ENCODE data around the gene ZNF367. TPM values are rescaled to one million over a fixed set of nuclear protein-coding genes. Genes with fewer than 3 reads are reported as not detected.

The ZNF367 gene
- total RNA-seq, result 1 to 10 TPM; 2.2 to 7.1 (median 4.6) TPM

GRCh38 chr9:96418083-96418919, at the start of gene ZNF367:
ZNF367 (minus strand) TSS chr9:96418370; CDS start chr9:96418032, 338 bp downstream.
- 2% methylated on average over 20 of the region's 100 CpGs; no CpG with 5 or more reads in 1 of the 2 donors for WGBS, 2 donors
- intact Hi-C loops (cut with DNase I), result loop anchor here (10.0 kb wide), 1 partner anchor 84 kb away; no protein-coding TSS in a partner anchor
- peak within 1 kb of the TSS; percentile 71 to 89 (median 80) for H3K4me3 ChIP-seq
- TF ChIP-seq, protein P1, sequence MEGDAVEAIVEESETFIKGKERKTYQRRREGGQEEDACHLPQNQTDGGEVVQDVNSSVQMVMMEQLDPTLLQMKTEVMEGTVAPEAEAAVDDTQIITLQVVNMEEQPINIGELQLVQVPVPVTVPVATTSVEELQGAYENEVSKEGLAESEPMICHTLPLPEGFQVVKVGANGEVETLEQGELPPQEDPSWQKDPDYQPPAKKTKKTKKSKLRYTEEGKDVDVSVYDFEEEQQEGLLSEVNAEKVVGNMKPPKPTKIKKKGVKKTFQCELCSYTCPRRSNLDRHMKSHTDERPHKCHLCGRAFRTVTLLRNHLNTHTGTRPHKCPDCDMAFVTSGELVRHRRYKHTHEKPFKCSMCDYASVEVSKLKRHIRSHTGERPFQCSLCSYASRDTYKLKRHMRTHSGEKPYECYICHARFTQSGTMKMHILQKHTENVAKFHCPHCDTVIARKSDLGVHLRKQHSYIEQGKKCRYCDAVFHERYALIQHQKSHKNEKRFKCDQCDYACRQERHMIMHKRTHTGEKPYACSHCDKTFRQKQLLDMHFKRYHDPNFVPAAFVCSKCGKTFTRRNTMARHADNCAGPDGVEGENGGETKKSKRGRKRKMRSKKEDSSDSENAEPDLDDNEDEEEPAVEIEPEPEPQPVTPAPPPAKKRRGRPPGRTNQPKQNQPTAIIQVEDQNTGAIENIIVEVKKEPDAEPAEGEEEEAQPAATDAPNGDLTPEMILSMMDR (IDR thresholded peaks at IDR 0.05), result no peak
- peak in 3 of 4 donors; percentile 22 to 71 (median 52) for TF ChIP-seq POLR2A (IDR thresholded peaks at IDR 0.05)
- peak; percentile 85 for DNase-seq
- H3K36me3 ChIP-seq, result no peaks in the 10 kb centered on the region
- H3K27me3 ChIP-seq, result no peaks in the 10 kb centered on the region
- H3K27ac ChIP-seq, result peak within 1 kb of the TSS; percentile 97 to 100 (median 99)
- H3K9me3 ChIP-seq, result no peaks in the 10 kb centered on the region
- peaks cover 13 to 50% (median 24%) of the 10 kb centered on the region in 3 donors for H3K4me1 ChIP-seq

DNA sequence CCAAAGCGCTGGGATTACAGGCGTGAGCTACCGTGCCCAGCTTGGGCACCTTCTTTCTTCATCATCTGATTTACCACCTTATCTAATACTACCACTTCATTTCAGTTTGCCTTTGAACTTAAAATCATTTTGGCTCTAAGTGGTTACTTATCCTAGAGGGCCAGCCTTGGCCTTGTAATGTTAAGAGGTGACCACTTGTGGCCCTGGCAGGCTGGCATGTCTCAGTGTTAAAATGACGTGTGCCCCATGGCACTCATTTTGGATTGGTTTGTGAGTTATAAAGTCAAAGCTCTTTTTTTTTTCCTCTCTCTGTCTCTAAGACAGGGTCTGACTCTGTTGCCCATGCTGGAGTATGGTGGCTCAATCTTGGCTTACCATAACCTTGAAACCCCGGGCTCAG, 49.6 kb upstream of the ZNF367 start:
- H3K4me1 ChIP-seq, result no peaks in the 10 kb centered on the region
- H3K36me3 ChIP-seq, result peaks cover 0 to 58% (median 0%) of the 10 kb centered on the region in 3 donors
- H3K9me3 ChIP-seq, result no peaks in the 10 kb centered on the region
- no peak overlapping the region for H3K4me3 ChIP-seq
- intact Hi-C loops (cut with DNase I), result no loop called here
- no peak for DNase-seq
- TF ChIP-seq POLR2A (IDR thresholded peaks at IDR 0.05), result no peak
- TF ChIP-seq, protein P1 (IDR thresholded peaks at IDR 0.05), result no peak
- no peak overlapping the region for H3K27ac ChIP-seq
- no peaks in the 10 kb centered on the region for H3K27me3 ChIP-seq
- WGBS, 2 donors, result 90 to 93% methylated on average over 5 of the region's 5 CpGs

DNA sequence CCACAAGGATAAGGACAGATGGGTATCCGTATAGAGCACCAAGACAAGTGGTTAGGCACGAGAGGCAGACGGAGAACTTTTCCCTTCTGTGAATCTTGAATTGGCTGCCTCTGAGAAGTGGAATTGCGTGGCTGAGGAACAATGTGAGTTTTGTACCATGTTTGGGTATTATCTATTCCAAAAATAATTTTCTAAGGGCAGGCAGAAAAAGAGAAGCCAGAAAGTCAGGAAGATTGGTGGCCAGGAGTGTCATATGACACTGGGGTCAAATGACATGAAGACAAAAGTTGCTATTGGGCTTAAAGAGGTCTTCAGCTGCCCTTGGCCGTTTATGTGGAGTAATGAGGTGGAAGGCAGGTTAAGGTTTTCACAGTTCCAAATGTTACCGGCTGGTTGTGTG, 46.3 kb upstream of the ZNF367 start:
- Histone ChIP-seq H3K4me1 (no peaks in the 10 kb centered on the region), H3K9me3 (no peaks in the 10 kb centered on the region), H3K27ac (no peak overlapping the region), H3K4me3 (no peak overlapping the region), H3K36me3 (peaks cover 0 to 36% (median 0%) of the 10 kb centered on the region in 3 donors), H3K27me3 (no peaks in the 10 kb centered on the region)
- intact Hi-C loops (cut with DNase I), result no loop called here
- TF ChIP-seq, protein P1 (IDR thresholded peaks at IDR 0.05), result no peak
- no peak for TF ChIP-seq POLR2A (IDR thresholded peaks at IDR 0.05)
- 80 to 84% methylated on average over 6 of the region's 6 CpGs for WGBS, 2 donors
- DNase-seq, result no peak

DNA sequence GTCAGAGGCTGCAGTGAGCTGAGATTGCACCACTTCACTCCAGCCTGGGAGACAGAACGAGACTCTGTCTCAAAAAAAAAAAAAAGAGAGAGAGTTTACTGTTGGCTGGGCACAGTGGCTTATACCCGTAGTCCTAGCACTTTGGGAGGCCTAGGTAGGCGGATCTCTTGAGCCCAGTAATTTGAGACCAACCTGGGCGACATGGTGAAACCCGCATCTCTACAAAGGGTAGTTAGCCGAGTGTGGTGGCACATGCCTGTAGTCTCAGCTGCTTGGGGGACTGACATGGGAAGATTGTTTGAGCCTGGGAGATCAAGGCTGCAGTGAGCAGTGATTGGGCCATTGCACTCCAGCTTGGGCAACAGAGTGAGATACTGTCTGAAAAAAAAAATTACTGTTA, 44.4 kb upstream of the ZNF367 start:
- no peak overlapping the region for H3K4me3 ChIP-seq
- no peaks in the 10 kb centered on the region for H3K9me3 ChIP-seq
- intact Hi-C loops (cut with DNase I), result no loop called here
- H3K27ac ChIP-seq, result no peak overlapping the region
- H3K4me1 ChIP-seq, result no peaks in the 10 kb centered on the region
- H3K27me3 ChIP-seq, result no peaks in the 10 kb centered on the region
- DNase-seq, result no peak
- H3K36me3 ChIP-seq, result peaks cover 0 to 23% (median 0%) of the 10 kb centered on the region in 3 donors
- no peak for TF ChIP-seq POLR2A (IDR thresholded peaks at IDR 0.05)
- TF ChIP-seq, protein P1 (IDR thresholded peaks at IDR 0.05), result no peak
- WGBS, 2 donors, result 88 to 91% methylated on average over 6 of the region's 6 CpGs

DNA sequence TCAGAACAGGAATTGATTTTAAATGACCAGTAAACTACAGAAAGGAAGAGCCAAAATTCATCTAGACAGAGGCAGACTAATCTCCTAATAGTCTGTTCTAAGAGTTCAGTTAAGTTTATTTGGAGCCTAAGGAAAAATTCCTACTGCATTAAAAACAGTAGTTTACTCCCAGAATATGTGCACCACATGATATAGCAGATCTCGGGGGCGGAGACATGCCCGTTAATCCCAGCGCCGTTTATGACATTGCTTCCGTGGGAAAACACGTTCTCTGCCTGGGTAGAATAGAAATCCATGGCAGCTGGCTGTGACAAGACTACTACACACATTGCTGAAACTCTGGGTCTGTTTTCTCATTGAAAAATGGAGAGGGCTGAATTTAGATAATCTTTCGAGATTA, 43.2 kb upstream of the ZNF367 start:
- WGBS, 2 donors, result 81 to 89% methylated on average over 8 of the region's 8 CpGs
- intact Hi-C loops (cut with DNase I), result no loop called here
- no peak for DNase-seq
- H3K27me3 ChIP-seq, result no peaks in the 10 kb centered on the region
- peak overlapping the region in 1 of 4 donors; percentile 13 for H3K27ac ChIP-seq
- peaks cover 0 to 22% (median 0%) of the 10 kb centered on the region in 3 donors for H3K36me3 ChIP-seq
- H3K4me3 ChIP-seq, result no peak overlapping the region
- no peak for TF ChIP-seq POLR2A (IDR thresholded peaks at IDR 0.05)
- TF ChIP-seq, protein P1 (IDR thresholded peaks at IDR 0.05), result no peak
- H3K9me3 ChIP-seq, result no peaks in the 10 kb centered on the region
- H3K4me1 ChIP-seq, result no peaks in the 10 kb centered on the region
